HG02852 (cell line): ENCODE measurements around the gene MAPK8.

Experiments
- ATAC-seq: cut with Tn5 transposase; IDR thresholded peaks from one replicate; pipeline ENCODE4 v1.9.1; 2021; ENCODE audit warnings: mild to moderate bottlenecking, moderate library complexity; ENCODE audit not compliant: unreplicated experiment

MAPK8 gene

GRCh38 chr10:48291190-48291589 is 15.3 kb upstream of the MAPK8 start:
- ATAC-seq = no peak

GRCh38 chr10:48292616-48293015 is 13.9 kb upstream of the MAPK8 start:
- ATAC-seq = no peak

DNA sequence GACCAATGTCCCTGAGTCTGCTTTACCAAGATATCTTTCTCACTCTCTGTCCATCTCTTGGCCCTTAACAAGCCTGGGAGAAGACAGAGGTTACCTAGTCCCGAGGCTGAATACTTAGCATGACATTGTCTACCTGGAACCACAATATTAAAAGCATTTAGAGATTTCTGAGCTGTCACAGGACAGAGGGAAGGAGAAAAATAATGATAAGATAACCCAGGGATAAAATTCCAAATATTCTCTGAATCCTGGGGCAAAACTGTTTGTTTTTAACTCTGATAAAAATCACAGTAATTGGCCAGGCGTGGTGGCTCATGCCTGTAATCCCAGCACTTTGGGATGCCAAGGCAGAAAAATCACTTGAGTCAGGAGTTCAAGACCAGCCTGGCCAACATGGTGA is 12.0 kb upstream of the MAPK8 start:
- no peak for ATAC-seq

DNA sequence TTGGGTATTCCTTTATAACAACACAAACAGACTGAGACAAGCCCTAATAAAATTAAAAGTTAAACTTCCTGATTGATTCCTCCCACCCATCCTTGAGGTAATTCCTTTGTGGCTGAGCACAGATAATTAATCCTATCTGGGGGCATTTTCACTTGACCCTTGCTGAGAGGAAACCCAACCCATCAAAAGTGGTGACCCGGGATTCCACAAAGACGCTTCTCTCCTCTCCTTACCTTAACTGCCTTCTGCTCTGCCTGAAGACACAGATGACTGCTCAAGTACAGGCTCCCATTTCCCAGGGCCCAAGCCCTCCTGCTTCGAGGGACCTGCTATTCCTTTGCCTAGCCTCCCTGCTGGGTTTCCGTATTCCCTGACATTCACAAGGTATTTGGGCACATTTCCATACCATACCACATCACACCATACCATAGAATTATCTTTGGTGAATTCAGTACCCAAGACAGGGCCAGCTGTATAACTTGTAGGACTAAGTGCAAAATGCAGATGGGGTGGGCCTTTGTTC is 9.8 kb upstream of the MAPK8 start:
- ATAC-seq = no peak

DNA sequence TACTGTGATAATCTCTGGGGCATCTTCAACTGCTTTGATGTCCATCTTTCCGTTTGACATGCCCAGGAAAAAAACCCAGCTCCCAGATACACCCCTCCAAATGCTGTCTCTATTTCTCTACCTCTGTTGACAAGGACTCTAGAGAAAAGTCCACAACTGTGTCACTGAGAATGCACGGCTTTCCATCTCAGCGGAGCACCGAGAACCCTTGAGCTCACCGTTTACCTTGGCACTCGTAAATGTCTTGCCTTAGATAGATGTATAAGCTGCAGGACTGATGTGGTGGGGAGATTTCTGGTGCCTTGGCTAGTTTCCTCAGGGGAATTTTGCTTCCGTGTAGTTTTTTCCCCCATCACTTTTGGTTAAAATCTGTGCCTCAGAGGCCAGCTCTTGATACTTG is 7.4 kb upstream of the MAPK8 start:
- no peak for ATAC-seq

- ATAC-seq = no peak
Observed at GRCh38 chr10:48299692-48300091, 6.8 kb upstream of the MAPK8 start.

DNA sequence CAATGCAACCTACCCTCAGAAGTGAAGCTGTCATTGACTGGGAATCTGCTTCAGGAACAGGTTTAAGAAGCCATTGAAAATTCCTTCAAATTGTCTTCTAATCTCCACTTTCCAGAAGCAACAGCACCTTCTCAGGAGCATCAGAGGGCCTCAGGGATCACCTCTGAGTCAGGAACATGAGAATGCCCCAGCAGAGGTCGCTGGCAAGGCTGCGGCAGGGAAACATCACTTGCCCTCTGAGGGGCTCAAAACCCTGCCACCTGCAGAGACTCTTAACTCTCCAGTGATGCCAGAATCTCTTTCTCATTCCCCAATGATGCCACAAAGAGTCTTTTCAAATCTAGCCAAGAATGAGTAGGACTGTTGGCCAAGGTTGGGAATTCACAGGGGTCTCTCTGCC is 5.9 kb upstream of the MAPK8 start:
- no peak for ATAC-seq

- no peak for ATAC-seq
Observed at GRCh38 chr10:48302515-48303476, 3.7 kb upstream of the MAPK8 start.

GRCh38 chr10:48305905-48306264 is 592 bp upstream of the MAPK8 start:
- ATAC-seq = no peak

DNA sequence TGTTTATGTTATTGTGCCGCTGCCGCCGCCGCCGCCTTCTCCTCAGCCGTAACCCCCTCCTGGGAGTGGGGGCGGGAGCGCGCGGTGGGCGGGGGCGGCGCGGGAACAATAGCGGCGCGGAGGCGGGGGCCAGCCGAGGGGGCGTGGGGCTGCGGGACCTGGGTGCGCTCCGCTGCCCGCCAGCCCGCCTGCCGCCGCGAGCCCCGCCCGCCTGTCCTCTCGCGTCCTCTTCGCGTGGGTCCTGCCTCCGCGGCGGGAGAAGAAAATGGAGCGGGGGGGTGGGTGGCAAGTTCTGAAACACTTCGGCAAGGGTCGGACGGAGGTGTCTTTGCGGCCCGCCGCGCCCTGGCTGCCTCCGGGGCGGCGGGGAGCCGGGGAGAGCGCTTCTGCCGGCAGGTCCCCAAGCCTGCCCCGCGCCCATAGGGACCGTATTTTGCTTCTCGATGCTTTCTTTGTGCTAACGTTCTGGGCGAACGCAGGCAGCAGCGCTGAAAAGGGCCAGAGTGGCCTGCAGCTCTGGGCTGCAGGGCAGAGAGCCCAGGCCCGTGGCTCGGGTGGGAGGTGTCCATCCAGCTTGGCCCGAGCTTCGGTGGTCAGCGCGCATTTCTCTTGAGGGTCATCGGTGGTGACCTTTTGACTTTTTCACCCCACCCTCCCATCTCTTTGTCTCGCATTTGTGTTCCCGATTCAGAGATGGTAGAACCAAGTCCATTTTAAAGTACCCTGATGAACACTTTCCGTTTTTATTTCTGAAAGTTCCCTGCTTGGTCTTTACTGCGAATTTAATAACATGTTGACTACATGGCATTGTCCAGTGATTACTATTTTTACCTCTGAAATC is 613 bp downstream of the MAPK8 start:
- ATAC-seq = peak; percentile 39

- ATAC-seq = no peak
Observed at GRCh38 chr10:48307711-48308018, 1.2 kb downstream of the MAPK8 start.

DNA sequence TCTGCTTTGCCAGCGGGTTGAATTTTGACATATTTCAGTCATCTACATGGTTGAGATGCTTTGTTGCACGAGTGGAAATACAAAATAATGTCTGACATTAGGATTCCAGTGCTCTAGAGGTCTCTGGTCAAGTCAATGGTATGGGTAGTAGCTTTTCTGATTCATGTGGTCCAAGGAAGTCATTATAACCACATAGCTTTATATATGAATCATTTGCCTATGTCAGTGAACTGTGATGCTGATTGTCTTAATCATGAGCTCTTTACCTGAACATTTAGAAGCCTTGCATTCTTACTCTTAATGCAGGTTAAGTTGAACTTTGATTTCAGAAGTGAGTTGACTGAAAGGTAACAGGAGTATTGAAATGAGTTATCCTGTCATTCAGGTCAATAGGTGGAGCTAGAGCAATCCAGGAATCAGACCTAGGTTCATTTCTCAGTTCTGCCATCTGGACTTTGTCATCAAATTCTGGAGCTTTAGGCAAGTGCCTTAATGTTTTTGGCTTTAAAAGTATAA is 3.3 kb downstream of the MAPK8 start:
- no peak for ATAC-seq

GRCh38 chr10:48314107-48314506 is 7.6 kb downstream of the MAPK8 start:
- no peak for ATAC-seq

GRCh38 chr10:48316236-48316635 is 9.8 kb downstream of the MAPK8 start:
- no peak for ATAC-seq

GRCh38 chr10:48317321-48317990 is 11.0 kb downstream of the MAPK8 start:
- no peak for ATAC-seq

GRCh38 chr10:48322017-48322416 is 15.5 kb downstream of the MAPK8 start:
- no peak for ATAC-seq

GRCh38 chr10:48324580-48324979 is 18.1 kb downstream of the MAPK8 start:
- ATAC-seq = no peak

DNA sequence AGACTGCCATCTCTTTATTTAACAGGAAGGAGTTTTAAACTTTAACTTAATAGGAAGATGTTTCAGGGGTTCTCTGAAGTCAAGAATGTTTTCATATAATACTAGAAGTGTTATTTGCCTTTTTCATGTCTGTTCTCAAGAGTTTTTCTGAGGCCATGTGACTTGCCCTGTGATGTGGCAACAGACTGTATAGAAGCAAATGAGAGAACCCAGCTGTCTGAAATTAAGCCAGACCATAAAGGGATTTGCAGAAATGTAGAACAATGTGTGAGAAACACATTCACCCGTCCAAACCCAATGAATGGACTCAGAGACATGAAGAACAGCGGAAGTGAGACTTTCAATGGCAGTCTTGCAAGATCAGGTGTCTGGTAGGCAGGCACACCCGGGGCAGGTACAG is 23.8 kb downstream of the MAPK8 start:
- no peak for ATAC-seq

- ATAC-seq = no peak
Observed at GRCh38 chr10:48331436-48331835, 25.0 kb downstream of the MAPK8 start.

GRCh38 chr10:48332166-48332870 is 25.8 kb downstream of the MAPK8 start:
- ATAC-seq = no peak

DNA sequence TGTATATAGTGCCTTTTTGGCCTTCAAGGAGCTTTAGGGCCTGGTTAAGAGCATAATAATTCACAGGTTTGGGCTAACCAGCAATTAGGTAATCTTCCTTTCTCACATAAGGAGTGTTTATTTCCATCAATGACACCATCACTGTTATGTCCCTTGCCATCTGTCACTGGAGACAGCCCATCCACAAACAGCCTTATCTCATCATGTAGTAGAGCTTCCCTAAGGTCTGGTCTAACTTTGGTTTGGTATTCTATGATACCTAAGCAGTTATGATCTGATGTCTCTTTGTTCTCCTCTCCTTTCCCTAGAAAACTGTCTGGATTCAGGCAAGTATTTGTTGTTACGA is 26.4 kb downstream of the MAPK8 start:
- ATAC-seq = no peak
